Ishikawa (cell line): Measurements from ENCODE around the gene SLC28A2.

Source experiments
- CEBPB ChIP-seq: IDR thresholded peaks from 2 replicates; pipeline ENCODE4 v1.6.1; 2012
- CREB1 ChIP-seq: IDR thresholded peaks from 2 replicates; pipeline ENCODE4 v1.6.1; 2012; ENCODE audit warnings: low read depth
- EGR1 ChIP-seq: IDR thresholded peaks from 2 replicates; pipeline ENCODE4 v1.6.1; 2012
- EP300 ChIP-seq: IDR thresholded peaks from 2 replicates; pipeline ENCODE4 v1.6.1; 2012; ENCODE audit warnings: borderline replicate concordance
- FOXM1 ChIP-seq: IDR thresholded peaks from 2 replicates; pipeline ENCODE4 v1.6.1; 2012; ENCODE audit warnings: low read depth, borderline replicate concordance
- MAX ChIP-seq: IDR thresholded peaks from 2 replicates; pipeline ENCODE4 v1.6.1; 2012
- NFIC ChIP-seq: IDR thresholded peaks from 2 replicates; pipeline ENCODE4 v1.6.1; 2012
- RAD21 ChIP-seq: IDR thresholded peaks from 2 replicates; pipeline ENCODE4 v1.6.1; 2012; ENCODE audit warnings: low read depth
- TAF1 ChIP-seq: IDR thresholded peaks from 2 replicates; pipeline ENCODE4 v1.6.1; 2012; ENCODE audit warnings: low read depth, mild to moderate bottlenecking
- TCF12 ChIP-seq: IDR thresholded peaks from 2 replicates; pipeline ENCODE4 v1.6.1; 2012; ENCODE audit warnings: low read depth
- TEAD4 ChIP-seq: IDR thresholded peaks from 2 replicates; pipeline ENCODE4 v1.6.1; 2012
- USF1 ChIP-seq: IDR thresholded peaks from 2 replicates; pipeline ENCODE4 v1.6.1; 2012
- YY1 ChIP-seq: IDR thresholded peaks from 2 replicates; pipeline ENCODE4 v1.6.1; 2012; ENCODE audit warnings: low read depth
- ZBTB7A ChIP-seq: IDR thresholded peaks from 2 replicates; pipeline ENCODE4 v1.6.1; 2012; ENCODE audit warnings: low read depth
- TF ChIP-seq, protein P1 (sequence below): IDR thresholded peaks from 2 replicates; pipeline ENCODE4 v1.6.1; 2012; ENCODE audit warnings: low read depth, mild to moderate bottlenecking

SLC28A2 gene

GRCh38 chr15:45230245-45230965 lies 21.6 kb upstream of the SLC28A2 start:
- TF ChIP-seq USF1 (no peak), ZBTB7A (no peak), FOXM1 (no peak), CEBPB (no peak), CREB1 (no peak), EP300 (no peak), TCF12 (no peak), TEAD4 (no peak), RAD21 (no peak), EGR1 (no peak), MAX (no peak), YY1 (no peak), NFIC (no peak), TAF1 (no peak)
- TF ChIP-seq, protein P1, sequence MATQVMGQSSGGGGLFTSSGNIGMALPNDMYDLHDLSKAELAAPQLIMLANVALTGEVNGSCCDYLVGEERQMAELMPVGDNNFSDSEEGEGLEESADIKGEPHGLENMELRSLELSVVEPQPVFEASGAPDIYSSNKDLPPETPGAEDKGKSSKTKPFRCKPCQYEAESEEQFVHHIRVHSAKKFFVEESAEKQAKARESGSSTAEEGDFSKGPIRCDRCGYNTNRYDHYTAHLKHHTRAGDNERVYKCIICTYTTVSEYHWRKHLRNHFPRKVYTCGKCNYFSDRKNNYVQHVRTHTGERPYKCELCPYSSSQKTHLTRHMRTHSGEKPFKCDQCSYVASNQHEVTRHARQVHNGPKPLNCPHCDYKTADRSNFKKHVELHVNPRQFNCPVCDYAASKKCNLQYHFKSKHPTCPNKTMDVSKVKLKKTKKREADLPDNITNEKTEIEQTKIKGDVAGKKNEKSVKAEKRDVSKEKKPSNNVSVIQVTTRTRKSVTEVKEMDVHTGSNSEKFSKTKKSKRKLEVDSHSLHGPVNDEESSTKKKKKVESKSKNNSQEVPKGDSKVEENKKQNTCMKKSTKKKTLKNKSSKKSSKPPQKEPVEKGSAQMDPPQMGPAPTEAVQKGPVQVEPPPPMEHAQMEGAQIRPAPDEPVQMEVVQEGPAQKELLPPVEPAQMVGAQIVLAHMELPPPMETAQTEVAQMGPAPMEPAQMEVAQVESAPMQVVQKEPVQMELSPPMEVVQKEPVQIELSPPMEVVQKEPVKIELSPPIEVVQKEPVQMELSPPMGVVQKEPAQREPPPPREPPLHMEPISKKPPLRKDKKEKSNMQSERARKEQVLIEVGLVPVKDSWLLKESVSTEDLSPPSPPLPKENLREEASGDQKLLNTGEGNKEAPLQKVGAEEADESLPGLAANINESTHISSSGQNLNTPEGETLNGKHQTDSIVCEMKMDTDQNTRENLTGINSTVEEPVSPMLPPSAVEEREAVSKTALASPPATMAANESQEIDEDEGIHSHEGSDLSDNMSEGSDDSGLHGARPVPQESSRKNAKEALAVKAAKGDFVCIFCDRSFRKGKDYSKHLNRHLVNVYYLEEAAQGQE, result no peak

DNA sequence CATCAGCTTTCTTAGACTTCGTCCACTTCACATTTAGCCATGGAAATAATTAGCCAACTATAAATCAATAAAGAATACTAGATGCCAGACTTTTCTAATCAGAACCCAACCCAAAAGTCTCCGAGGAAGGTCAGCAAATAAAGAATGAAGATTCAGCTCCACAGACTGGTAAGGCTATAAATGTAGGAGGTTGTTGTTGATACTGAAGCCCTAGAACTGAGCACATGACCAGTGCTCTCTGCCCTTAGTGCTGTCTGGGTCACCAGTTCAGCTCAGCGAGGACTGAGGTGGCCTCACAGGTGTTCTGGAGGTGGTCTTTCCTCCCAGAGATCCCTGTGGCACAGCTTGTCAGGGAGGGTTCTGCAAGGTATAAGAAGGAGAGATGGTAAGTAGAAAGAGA lies 20.9 kb upstream of the SLC28A2 start:
- TF ChIP-seq RAD21, result no peak
- no peak for TF ChIP-seq CEBPB

GRCh38 chr15:45231864-45232562 lies 20.0 kb upstream of the SLC28A2 start:
- TF ChIP-seq YY1 (no peak), RAD21 (no peak), TCF12 (no peak), EP300 (no peak), EGR1 (no peak), CREB1 (no peak), FOXM1 (no peak), USF1 (no peak), TEAD4 (no peak), MAX (no peak), CEBPB (no peak), ZBTB7A (no peak), TAF1 (no peak), NFIC (no peak)
- TF ChIP-seq, protein P1, result no peak

DNA sequence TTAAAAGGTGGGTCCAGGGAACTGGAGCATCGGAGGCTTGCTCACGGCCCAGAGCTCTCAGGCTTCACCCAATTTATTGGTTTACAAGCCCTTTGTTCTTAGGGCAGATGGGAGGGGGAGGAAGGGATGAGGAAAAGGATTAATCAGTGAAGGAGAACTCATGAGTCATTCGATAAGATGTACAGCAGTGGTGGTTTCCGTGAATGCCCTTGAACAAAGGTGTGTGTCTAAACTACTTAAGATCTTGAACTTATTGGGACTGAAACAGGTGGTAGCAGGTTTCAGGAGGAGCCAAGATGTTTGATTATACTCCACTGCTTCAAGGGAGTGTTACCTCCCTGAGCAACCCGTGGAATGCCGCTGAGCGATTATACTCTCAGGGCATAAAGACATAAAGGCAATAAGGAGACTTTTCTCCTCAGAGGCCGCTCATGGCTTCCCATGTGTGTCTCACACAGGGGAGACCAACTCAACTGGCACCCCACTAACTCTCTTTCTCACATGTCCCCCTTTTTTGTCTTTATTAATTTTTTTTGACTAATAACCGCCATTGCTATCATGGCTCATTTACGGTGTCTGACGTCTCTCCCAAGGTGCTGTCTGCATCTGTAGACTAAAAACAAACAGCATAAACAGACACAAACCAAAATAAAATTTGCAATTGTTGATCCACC lies 17.3 kb upstream of the SLC28A2 start:
- TF ChIP-seq, protein P1, result no peak
